LNCAP (cell line): Measurements from ENCODE around the gene ADD1.

ENCODE experiments used
- TF ChIP-seq, protein P1 (sequence below): fragments of 450-650 bp; IDR thresholded peaks from 2 replicates; pipeline ENCODE4 v1.5.1; 2017; ENCODE audit warnings: mild to moderate bottlenecking

The ADD1 gene

GRCh38 chr4:2873329-2873728 is 29.7 kb downstream of the ADD1 start:
- TF ChIP-seq, protein P1, sequence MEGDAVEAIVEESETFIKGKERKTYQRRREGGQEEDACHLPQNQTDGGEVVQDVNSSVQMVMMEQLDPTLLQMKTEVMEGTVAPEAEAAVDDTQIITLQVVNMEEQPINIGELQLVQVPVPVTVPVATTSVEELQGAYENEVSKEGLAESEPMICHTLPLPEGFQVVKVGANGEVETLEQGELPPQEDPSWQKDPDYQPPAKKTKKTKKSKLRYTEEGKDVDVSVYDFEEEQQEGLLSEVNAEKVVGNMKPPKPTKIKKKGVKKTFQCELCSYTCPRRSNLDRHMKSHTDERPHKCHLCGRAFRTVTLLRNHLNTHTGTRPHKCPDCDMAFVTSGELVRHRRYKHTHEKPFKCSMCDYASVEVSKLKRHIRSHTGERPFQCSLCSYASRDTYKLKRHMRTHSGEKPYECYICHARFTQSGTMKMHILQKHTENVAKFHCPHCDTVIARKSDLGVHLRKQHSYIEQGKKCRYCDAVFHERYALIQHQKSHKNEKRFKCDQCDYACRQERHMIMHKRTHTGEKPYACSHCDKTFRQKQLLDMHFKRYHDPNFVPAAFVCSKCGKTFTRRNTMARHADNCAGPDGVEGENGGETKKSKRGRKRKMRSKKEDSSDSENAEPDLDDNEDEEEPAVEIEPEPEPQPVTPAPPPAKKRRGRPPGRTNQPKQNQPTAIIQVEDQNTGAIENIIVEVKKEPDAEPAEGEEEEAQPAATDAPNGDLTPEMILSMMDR = no peak

GRCh38 chr4:2874861-2875260 is 31.2 kb downstream of the ADD1 start:
- TF ChIP-seq, protein P1 = no peak

- TF ChIP-seq, protein P1 = no peak
Measured at GRCh38 chr4:2875556-2875955, 31.9 kb downstream of the ADD1 start.

- TF ChIP-seq, protein P1 = no peak
Measured at GRCh38 chr4:2878346-2878745, 34.7 kb downstream of the ADD1 start.

- TF ChIP-seq, protein P1 = no peak
Measured at GRCh38 chr4:2879026-2879425, 35.4 kb downstream of the ADD1 start.

DNA sequence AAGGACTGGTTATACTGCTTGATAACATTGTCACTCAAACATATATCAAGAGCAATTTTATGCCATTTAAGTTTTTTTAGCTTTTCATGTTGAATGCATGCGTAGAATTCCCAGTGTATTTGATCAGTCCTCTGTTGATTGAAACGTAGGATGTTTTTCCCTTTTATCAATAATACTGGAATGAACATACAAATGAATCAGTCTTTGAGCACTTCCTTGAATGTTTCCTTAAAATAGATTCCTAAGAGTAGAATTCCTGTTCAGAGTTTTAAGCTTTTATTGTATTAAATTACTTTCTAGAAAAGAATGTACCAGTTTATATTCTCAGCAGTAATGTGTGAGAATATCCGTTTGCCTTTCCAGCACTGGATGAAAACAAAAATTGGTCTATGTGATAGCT is 37.8 kb downstream of the ADD1 start:
- TF ChIP-seq, protein P1 = no peak

GRCh38 chr4:2882341-2882740 is 38.7 kb downstream of the ADD1 start:
- TF ChIP-seq, protein P1 = no peak

- TF ChIP-seq, protein P1 = no peak
Measured at GRCh38 chr4:2886161-2886560, 42.5 kb downstream of the ADD1 start.
